Lower lobe of right lung (tissue), 2 donors: ENCODE data around the gene CADM1. TPM values are rescaled to one million over a fixed set of nuclear protein-coding genes. Genes with fewer than 3 reads are reported as not detected.
A peak's percentile ranks its signal among the peaks of the same experiment; 100 is the strongest.

Experiments
- ATAC-seq, 2 donors: fragments of 200-7000 bp; cut with Tn5 transposase; one replicate each; pipeline ENCODE4 v1.9.1; 2020 to 2022; ENCODE audit warnings: mild to moderate bottlenecking in 2 of 2, moderate library complexity in 2 of 2
- DNase-seq: peaks from one replicate; pipeline ENCODE4 v3.0.0-alpha.2; 2020
- H3K27ac ChIP-seq: fragments of 200-600 bp; one replicate; pipeline ENCODE4 v1.8.0; 2022
- H3K27me3 ChIP-seq: fragments of 200-600 bp; one replicate; pipeline ENCODE4 v1.8.0; 2022; ENCODE audit warnings: low read depth
- H3K36me3 ChIP-seq: fragments of 200-600 bp; one replicate; pipeline ENCODE4 v1.8.0; 2022; ENCODE audit warnings: mild to moderate bottlenecking
- H3K4me1 ChIP-seq: fragments of 200-600 bp; one replicate; pipeline ENCODE4 v1.8.0; 2022
- H3K4me3 ChIP-seq: fragments of 200-600 bp; one replicate; pipeline ENCODE4 v1.8.0; 2022; ENCODE audit warnings: mild to moderate bottlenecking
- H3K9me3 ChIP-seq: fragments of 200-600 bp; one replicate; pipeline ENCODE4 v1.8.0; 2022
- intact Hi-C: fragments of 100-400 bp; cut with DNase I; formaldehyde crosslinking; loops from one replicate; pipeline ENCODE4 v1.11.0; 2022
- total RNA-seq: library from RNA; stranded (reverse); fragmentation: NEBNext Ultra II Directional; extraction: Animal tissue kit (Norgen Biotek cat#: 25700); gene quantifications from one replicate; pipeline ENCODE4 v1.2.1, GENCODE V29; 2021
- TF ChIP-seq, protein P1 (sequence below): fragments of 200-600 bp; IDR thresholded peaks from one replicate; pipeline ENCODE4 v1.8.0; 2022; ENCODE audit warnings: antibody characterized with exemption, mild to moderate bottlenecking
- donor health status: DM: no; HTN: yes; CAD: no; lungs with severe emphysema.

The CADM1 gene
- total RNA-seq, 1 donor from 2014 or later: 149 TPM

DNA sequence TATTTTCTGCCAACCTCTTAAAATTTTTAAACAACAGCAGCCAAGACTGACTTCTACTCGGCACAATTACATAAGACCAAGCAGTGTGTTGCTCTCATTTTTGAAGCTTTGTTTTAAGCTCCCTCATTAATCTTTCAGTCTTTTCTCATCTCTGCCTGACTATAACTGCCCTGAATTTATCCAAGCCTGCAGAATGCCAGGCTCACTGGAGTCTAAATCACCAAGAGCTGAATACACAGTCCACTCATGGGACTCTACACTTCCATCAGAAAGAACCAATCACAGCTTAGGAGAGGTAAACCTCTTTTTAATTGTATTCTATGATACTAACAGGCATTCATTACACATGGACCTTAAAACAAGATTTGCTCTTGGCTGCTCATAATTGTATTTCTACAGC is 178.7 kb downstream of the CADM1 start:
- intact Hi-C loops: no loop called here
- ATAC-seq (peak in 1 of 2 donors; percentile 25), DNase-seq (no peak)
- Histone ChIP-seq H3K27ac (no peak overlapping the region), H3K36me3 (no peaks in the 10 kb centered on the region), H3K27me3 (no peaks in the 10 kb centered on the region), H3K4me3 (no peak overlapping the region), H3K4me1 (peaks cover 7% of the 10 kb centered on the region), H3K9me3 (no peaks in the 10 kb centered on the region)
- TF ChIP-seq, protein P1, sequence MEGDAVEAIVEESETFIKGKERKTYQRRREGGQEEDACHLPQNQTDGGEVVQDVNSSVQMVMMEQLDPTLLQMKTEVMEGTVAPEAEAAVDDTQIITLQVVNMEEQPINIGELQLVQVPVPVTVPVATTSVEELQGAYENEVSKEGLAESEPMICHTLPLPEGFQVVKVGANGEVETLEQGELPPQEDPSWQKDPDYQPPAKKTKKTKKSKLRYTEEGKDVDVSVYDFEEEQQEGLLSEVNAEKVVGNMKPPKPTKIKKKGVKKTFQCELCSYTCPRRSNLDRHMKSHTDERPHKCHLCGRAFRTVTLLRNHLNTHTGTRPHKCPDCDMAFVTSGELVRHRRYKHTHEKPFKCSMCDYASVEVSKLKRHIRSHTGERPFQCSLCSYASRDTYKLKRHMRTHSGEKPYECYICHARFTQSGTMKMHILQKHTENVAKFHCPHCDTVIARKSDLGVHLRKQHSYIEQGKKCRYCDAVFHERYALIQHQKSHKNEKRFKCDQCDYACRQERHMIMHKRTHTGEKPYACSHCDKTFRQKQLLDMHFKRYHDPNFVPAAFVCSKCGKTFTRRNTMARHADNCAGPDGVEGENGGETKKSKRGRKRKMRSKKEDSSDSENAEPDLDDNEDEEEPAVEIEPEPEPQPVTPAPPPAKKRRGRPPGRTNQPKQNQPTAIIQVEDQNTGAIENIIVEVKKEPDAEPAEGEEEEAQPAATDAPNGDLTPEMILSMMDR: no peak

DNA sequence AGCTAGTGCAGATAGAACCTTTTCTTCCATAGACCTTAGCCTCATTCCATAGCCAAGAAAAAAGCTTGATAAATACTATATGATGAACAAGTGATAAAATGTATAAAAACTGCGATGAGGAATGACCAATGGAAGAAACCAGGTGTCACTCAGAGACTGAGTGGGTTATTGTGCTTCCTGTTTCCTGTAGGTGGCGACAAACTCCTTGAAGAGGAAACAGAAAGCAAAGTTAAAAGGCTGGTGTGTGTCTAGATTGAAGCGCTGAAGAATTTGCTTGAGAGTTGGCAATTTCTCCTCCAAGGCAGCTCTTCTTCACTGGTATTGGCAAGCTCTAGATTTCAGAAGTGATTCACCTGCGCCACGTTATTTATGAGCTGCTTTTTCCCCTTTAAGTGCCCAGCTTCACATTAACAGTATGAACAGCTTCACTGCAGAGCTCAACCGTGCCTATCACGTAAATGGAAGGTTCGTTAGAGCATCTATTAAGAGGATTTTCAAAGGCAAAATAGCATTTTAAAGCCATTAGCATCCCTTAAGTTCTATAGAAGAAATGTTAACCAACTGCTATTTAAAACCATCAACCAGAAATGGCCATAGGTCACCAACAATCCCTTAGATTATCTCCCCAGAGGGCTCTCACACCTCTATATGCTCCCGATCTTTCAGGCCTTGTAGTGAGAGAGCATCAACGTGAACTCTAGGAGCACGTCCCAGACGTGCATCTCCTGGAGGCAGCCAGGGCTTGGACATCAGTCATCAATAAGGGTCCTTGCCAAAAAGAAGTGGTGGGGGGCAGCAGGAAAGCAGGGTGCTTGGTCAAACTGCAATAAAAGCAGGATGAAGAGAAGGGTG is 179.4 kb downstream of the CADM1 start:
- Histone ChIP-seq H3K36me3 (no peaks in the 10 kb centered on the region), H3K4me3 (no peak overlapping the region), H3K27me3 (no peaks in the 10 kb centered on the region), H3K27ac (no peak overlapping the region), H3K9me3 (no peaks in the 10 kb centered on the region), H3K4me1 (peaks cover 7% of the 10 kb centered on the region)
- intact Hi-C loops: no loop called here
- ATAC-seq: peak; percentile 78 to 88
- DNase-seq: no peak
- TF ChIP-seq, protein P1: peak; percentile 78

DNA sequence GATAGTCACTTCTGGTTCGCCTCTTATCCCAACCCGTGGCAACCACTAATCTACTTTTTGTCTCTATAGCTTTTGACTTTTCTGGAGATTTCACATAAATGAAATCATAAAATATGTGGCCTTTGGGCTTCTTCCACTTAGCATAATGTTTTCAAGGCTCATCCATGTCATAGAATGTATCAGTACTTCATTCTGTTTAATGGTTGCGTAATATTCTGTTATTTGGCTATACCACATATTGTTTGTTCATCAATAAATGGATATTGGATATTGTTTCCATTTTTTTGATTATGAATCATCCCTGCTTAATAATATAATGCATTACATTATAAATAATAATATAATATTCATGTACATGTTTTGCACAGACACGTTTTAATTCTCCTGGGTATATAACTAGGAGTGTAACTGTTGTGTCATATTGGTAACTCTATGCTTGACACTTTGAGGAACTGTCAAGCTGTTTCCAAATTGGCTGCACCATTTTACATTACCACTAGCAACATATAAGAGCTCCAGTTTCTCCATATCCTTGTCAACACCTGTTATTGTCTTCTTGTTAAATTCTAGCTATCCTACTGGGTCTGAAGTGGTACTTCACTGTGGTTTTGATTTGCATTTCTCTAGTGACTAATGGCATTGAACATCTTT is 181.5 kb downstream of the CADM1 start:
- DNase-seq (no peak), ATAC-seq (no peak)
- Histone ChIP-seq H3K27ac (no peak overlapping the region), H3K36me3 (no peaks in the 10 kb centered on the region), H3K4me1 (peaks cover 7% of the 10 kb centered on the region), H3K27me3 (no peaks in the 10 kb centered on the region), H3K4me3 (no peak overlapping the region), H3K9me3 (no peaks in the 10 kb centered on the region)
- intact Hi-C loops: no loop called here
- TF ChIP-seq, protein P1: no peak

DNA sequence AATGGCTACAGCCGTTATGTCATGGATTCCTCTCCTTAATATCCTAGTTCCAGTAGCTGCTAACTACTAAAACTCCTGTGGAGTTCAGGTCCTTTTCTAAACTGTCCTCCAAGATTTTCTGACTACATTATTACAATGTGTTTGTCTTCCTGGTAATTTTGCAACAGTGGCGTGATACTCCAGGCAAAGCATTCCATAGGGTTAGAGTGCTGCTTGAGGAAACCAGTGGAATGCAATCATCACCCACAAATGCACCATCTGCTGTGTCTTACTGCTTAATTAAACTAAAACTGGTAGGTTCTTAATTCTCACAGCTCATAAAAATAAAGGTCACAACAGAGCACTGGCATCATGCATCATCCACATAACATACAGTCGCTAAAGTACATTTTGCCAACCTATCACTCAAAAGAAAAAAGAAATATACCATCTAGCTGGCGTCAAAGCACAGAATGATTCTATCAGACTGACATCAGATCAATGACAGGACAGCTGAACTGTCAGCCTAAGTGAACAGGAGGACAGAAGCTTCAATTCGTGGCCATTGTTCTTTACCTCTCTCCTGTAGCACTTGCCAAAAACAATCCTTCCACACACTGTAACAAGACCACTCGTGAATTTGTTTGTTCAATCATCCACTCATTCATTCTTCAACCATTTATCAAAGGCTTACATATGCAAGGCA is 182.5 kb downstream of the CADM1 start:
- no peaks in the 10 kb centered on the region for H3K9me3 ChIP-seq
- TF ChIP-seq, protein P1: no peak
- H3K27me3 ChIP-seq: no peaks in the 10 kb centered on the region
- peak; percentile 42 to 46 for ATAC-seq
- no peak for DNase-seq
- intact Hi-C loops: no loop called here
- no peak overlapping the region for H3K27ac ChIP-seq
- H3K4me1 ChIP-seq: peaks cover 7% of the 10 kb centered on the region
- H3K4me3 ChIP-seq: no peak overlapping the region
- no peaks in the 10 kb centered on the region for H3K36me3 ChIP-seq

DNA sequence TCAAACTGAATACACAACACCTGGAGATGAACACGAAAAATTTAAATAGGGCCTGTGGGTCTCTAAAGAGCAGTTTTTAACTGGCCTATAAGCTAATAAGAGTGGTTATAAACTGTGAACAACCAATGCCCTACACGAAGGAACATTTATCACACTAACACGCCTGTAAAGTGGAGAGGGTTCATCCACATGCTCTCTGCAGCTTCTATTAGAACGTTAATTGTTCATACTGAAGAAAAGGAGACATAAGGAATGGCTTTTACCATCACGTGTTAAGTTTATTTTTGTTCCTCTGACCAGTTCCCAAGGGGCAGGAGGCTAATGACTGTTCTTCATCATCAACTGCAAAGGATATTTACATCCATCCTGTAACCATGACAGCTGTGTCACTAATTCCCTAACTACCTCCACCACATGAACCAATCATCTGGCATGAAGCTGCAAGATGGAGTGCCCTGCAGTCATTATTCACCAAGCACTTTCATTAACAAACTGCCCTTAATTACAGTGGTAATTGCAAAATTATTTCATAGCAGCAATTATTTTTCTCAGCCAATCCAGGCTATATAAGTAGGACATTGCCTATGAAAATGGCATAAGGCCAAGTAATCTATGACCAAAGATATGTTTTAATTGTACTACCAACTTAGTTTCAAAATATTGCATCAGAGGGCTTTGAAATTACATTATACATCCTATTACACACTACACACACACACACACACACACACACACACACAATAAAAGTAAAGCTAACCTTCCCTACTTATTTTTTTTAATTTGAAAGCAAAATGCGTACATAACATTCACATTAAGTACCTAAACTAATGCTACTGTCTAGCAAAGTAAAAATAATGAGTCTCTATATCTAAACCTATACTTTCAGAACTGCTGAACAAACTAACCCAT is 186.7 kb downstream of the CADM1 start:
- no peak overlapping the region for H3K4me3 ChIP-seq
- TF ChIP-seq, protein P1: no peak
- intact Hi-C loops: no loop called here
- no peaks in the 10 kb centered on the region for H3K27me3 ChIP-seq
- no peaks in the 10 kb centered on the region for H3K4me1 ChIP-seq
- H3K36me3 ChIP-seq: no peaks in the 10 kb centered on the region
- DNase-seq: no peak
- no peak for ATAC-seq
- H3K27ac ChIP-seq: no peak overlapping the region
- H3K9me3 ChIP-seq: no peaks in the 10 kb centered on the region
